ENCODE data around the gene CCDC50.

DNA sequence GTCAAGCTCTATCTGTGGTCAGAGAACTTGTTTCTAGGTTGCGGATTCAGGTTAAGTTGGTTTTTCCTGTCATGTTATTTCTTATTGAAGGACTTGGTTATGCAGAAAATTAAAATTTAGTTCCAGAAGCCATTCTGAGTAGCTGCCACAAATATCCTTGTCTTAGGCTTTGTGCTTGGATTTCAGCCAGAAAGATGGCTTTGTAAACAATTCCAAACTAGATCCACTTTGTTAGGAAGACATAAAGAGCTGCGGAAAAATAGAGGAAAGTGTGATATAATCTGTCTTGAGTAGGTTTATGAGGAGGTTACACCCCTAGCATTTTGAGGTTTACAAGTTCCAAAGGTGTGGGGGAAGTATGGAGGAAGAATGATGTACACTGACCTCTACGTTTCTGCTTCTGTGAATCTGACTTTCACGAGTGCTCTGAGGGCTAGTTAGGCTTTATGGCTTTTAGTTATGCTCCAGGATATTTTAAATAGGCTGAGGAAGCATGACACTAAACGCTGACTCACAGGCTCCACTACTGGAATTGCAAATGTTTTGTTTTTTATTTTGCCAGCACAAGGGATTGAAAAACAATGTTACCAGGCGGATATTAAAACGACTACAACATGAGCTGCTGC lies 47.4 kb downstream of the CCDC50 start:
- TF ChIP-seq, protein P1, sequence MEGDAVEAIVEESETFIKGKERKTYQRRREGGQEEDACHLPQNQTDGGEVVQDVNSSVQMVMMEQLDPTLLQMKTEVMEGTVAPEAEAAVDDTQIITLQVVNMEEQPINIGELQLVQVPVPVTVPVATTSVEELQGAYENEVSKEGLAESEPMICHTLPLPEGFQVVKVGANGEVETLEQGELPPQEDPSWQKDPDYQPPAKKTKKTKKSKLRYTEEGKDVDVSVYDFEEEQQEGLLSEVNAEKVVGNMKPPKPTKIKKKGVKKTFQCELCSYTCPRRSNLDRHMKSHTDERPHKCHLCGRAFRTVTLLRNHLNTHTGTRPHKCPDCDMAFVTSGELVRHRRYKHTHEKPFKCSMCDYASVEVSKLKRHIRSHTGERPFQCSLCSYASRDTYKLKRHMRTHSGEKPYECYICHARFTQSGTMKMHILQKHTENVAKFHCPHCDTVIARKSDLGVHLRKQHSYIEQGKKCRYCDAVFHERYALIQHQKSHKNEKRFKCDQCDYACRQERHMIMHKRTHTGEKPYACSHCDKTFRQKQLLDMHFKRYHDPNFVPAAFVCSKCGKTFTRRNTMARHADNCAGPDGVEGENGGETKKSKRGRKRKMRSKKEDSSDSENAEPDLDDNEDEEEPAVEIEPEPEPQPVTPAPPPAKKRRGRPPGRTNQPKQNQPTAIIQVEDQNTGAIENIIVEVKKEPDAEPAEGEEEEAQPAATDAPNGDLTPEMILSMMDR (conservative IDR thresholded peaks at IDR 0.05; ENCODE audit: low read depth, low read length), result no peak
- TF ChIP-seq EZH2 (IDR thresholded peaks at IDR 0.05; ENCODE audit: borderline replicate concordance, low read depth, low read length, poor library complexity, severe bottlenecking), result no peak
